Esophagus muscularis mucosa (tissue), 4 donors: ENCODE data around the gene SUMO3.

Source experiments
- EP300 ChIP-seq: sonication (generic); formaldehyde crosslinking; IDR thresholded peaks from one replicate; pipeline ENCODE4 v1.6.1; 2017; ENCODE audit warnings: antibody characterized with exemption
- POLR2A ChIP-seq: fragments of 450-650 bp; IDR thresholded peaks from one replicate; pipeline ENCODE4 v1.6.1; 2017; ENCODE audit warnings: antibody characterized with exemption, moderate library complexity, mild to moderate bottlenecking, low read depth
- POLR2AphosphoS5 ChIP-seq, 2 donors: sonication (generic); formaldehyde crosslinking; IDR thresholded peaks; one replicate each; pipeline ENCODE4 v1.6.1; 2017; ENCODE audit warnings: antibody characterized with exemption in 2 of 2
- TF ChIP-seq, protein P1 (sequence below), 3 experiments: fragments of 200-600 bp in 2 of 3; fragments of 450-650 bp in 1 of 3; sonication (generic) in 2 of 3; IDR thresholded peaks; one replicate each; pipeline ENCODE4 v1.5.1; 2017 to 2019; ENCODE audit warnings: antibody characterized with exemption in 3 of 3, mild to moderate bottlenecking in 2 of 3, moderate library complexity in 1 of 3

GRCh38 chr21:44819283-44820243 is 1.7 kb upstream of the SUMO3 start:
- TF ChIP-seq, protein P1, sequence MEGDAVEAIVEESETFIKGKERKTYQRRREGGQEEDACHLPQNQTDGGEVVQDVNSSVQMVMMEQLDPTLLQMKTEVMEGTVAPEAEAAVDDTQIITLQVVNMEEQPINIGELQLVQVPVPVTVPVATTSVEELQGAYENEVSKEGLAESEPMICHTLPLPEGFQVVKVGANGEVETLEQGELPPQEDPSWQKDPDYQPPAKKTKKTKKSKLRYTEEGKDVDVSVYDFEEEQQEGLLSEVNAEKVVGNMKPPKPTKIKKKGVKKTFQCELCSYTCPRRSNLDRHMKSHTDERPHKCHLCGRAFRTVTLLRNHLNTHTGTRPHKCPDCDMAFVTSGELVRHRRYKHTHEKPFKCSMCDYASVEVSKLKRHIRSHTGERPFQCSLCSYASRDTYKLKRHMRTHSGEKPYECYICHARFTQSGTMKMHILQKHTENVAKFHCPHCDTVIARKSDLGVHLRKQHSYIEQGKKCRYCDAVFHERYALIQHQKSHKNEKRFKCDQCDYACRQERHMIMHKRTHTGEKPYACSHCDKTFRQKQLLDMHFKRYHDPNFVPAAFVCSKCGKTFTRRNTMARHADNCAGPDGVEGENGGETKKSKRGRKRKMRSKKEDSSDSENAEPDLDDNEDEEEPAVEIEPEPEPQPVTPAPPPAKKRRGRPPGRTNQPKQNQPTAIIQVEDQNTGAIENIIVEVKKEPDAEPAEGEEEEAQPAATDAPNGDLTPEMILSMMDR (IDR thresholded peaks at IDR 0.05), result no peak
- TF ChIP-seq POLR2A (no peak), EP300 (no peak), POLR2AphosphoS5 (IDR thresholded peaks at IDR 0.05) (no peak)
